K562 treated with DMSO at 1 percent for 24 hours (cell line): ENCODE results near the gene GOLGA6L25. TPM values are rescaled to one million over a fixed set of nuclear protein-coding genes. Genes with fewer than 3 reads are reported as not detected.

ENCODE experiments used
- total RNA-seq: library from RNA; unstranded; fragments of 300-600 nt; gene quantifications from 2 replicates; pipeline ENCODE4 v1.2.3, GENCODE V29; 2022; ENCODE audit warnings: low read depth; ENCODE audit not compliant: insufficient read depth

The GOLGA6L25 gene, protein sequence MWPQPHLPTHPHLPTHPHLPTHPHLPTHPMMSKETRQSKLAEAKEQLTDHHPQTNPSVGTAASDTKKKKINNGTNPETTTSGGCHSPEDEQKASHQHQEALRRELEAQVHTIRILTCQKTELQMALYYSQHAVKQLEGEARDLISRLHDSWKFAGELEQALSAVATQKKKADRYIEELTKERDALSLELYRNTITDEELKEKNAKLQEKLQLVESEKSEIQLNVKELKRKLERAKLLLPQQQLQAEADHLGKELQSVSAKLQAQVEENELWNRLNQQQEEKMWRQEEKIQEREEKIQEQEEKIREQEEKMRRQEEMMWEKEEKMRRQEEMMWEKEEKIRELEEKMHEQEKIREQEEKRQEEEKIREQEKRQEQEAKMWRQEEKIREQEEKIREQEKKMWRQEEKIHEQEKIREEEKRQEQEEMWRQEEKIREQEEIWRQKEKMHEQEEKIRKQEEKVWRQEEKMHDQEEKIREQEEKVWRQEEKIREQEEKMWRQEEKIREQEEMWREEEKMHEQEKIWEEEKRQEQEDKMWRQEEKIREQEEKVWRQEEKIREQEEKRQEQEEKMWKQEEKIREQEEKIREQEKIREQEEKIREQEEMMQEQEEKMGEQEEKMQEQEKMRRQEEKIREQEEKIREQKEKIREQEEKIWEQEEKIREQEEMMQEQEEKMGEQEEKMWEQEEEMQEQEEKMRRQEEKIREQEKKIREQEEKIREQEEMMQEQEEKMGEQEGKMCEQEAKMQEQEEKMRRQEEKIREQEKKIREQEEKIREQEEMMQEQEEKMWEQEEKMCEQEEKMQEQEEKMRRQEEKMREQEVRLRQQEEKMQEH
- not detected in 2 replicates for total RNA-seq

DNA sequence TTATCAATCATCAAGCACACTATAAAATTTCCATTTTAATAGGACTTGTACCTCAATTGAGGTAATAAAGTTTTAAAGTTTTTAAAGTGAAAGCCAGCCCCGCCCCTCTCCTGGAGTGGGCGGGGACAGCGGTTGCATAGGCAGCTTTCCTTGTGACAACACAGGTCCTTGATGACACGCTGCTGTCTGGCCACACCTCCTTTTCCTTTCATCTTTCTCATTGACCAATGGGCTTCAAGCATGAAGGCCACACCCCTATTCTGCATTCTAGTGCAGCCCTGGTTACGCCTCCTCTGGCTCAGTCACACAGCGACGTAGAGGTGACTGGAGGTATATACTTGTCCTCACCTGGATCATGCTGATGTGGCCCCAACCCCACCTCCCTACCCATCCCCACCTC lies at the start of gene GOLGA6L25:
TSS of gene GOLGA6L25 (plus strand) at position 301 of the 400 bp plus-strand sequence. CDS start at position 362, 61 bp downstream.

DNA sequence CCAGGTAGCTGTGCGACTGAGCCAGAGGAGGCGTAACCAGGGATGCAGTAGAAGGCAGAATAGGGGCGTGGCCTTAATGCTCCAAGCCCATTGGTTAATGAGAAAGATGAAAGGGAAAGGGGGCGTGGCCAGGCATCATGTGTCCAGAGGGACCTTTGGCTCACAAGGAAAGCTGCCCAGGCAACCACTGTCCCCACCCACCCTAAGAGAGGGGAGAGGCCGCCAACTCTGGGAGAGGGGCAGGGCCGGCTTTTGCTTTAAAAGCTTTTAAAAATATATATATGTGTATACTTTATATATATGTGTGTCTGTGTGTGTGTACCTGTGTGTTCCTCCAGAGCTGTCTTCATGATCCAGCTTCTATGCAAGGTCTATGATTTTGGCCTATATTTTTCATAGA lies 20.4 kb upstream of the GOLGA6L25 start, which contains the start of gene GOLGA8G:
TSS of gene GOLGA8G (minus strand) at position 18 of the 400 bp plus-strand sequence. CDS start 62 bp downstream, outside the sequence.

Other genes starting within 250 kb of the GOLGA6L25 start
- 52.9 and 63.4 TPM in 2 replicates for gene HERC2, start 231.4 kb upstream of the GOLGA6L25 start, total RNA-seq
- gene GOLGA6L24, start 195.5 kb upstream of the GOLGA6L25 start, total RNA-seq: not detected in 2 replicates
- 0.07 and 0.12 TPM in 2 replicates for gene GOLGA8F, start 174.9 kb upstream of the GOLGA6L25 start, total RNA-seq
- 0.12 and 0.19 TPM in 2 replicates for gene GOLGA8G, start 20.6 kb upstream of the GOLGA6L25 start, total RNA-seq
- not detected in 2 replicates for gene GOLGA8M, start 158.9 kb downstream of the GOLGA6L25 start, total RNA-seq